GM12878 (cell line): ENCODE measurements around the gene TTC39C. TPM values are rescaled to one million over a fixed set of nuclear protein-coding genes. Genes with fewer than 3 reads are reported as not detected.

Source experiments
- ATAC-seq: fragments of 200-7000 bp; cut with Tn5 transposase; 3 replicates; pipeline ENCODE4 v1.9.1; 2020; ENCODE audit warnings: mild to moderate bottlenecking, moderate library complexity
- BruUV-seq: library from RNA; stranded (reverse); fragments of 400-500 nt; replicated peaks from 2 replicates; lab custom pipeline; 2021; lab: Mats Ljungman, UMichigan
- CTCF ChIA-PET: fragments of 300-600 bp; sonication (Branson Sonifier 250); formaldehyde crosslinking; extraction: SDS; loops from one replicate; lab custom pipeline; 2021; ENCODE audit warnings: inconsistent platforms; lab: Yijun Ruan, JAX
- POLR2A ChIA-PET: fragments of 350-600 bp; formaldehyde crosslinking; extraction: SDS; loops from one replicate; lab custom pipeline; 2021; ENCODE audit warnings: inconsistent platforms; lab: Charles Lee
- RAD21 ChIA-PET: fragments of 300-600 bp; sonication (Branson Sonifier 250); formaldehyde crosslinking; loops from one replicate; lab custom pipeline; 2023; ENCODE audit warnings: antibody characterized with exemption; ENCODE audit not compliant: unreplicated experiment; lab: Charles Lee
- SMC1A ChIA-PET: fragments of 300-600 bp; sonication (Branson Sonifier 250); formaldehyde crosslinking; loops from one replicate; lab custom pipeline; 2023; ENCODE audit not compliant: unreplicated experiment, uncharacterized antibody; lab: Charles Lee
- DNase-seq: peaks from one replicate; pipeline ENCODE4 v3.0.0-alpha.2; 2011; ENCODE audit warnings: low read depth, low spot score
- FAIRE-seq: peaks from 3 replicates; lab custom pipeline; 2011; peaks lifted over from hg19 to GRCh38; lab: Jason Lieb, UNC
- H2AFZ ChIP-seq: 2 replicates; pipeline ENCODE4 v1.6.0; 2011; ENCODE audit warnings: low read depth, low read length, control low read depth; ENCODE audit not compliant: control insufficient read depth
- H3K27ac ChIP-seq: 2 replicates; pipeline ENCODE4 v1.5.1; 2011; ENCODE audit warnings: control low read depth; ENCODE audit not compliant: control insufficient read depth, insufficient read depth
- H3K27me3 ChIP-seq, 2 experiments: replicated peaks in 1 of 2; 2 replicates each; pipeline versions ENCODE4 v1.6.0 to v1.6.1; 2011; ENCODE audit warnings: low read length in 1 of 2; ENCODE audit not compliant: control insufficient read depth in 2 of 2, insufficient read depth in 2 of 2
- H3K36me3 ChIP-seq, 2 experiments: 2 replicates each; pipeline ENCODE4 v1.5.1; 2011; ENCODE audit warnings: low read length in 1 of 2; ENCODE audit not compliant: control insufficient read depth in 2 of 2, insufficient read depth in 2 of 2
- H3K4me1 ChIP-seq: 2 replicates; pipeline ENCODE4 v1.6.1; 2011; ENCODE audit warnings: mild to moderate bottlenecking, low read length, moderate library complexity, mixed read lengths; ENCODE audit not compliant: control insufficient read depth, insufficient read depth
- H3K4me2 ChIP-seq: 2 replicates; pipeline ENCODE4 v1.6.0; 2011; ENCODE audit warnings: control low read depth; ENCODE audit not compliant: control insufficient read depth, insufficient read depth
- H3K4me3 ChIP-seq: fragments of 200-600 bp; sonication (generic); 2 replicates; pipeline ENCODE4 v1.5.1; 2016
- H3K79me2 ChIP-seq: 2 replicates; pipeline ENCODE4 v1.6.0; 2011; ENCODE audit warnings: low read length; ENCODE audit not compliant: control insufficient read depth, insufficient read depth
- H3K9ac ChIP-seq: 2 replicates; pipeline ENCODE4 v1.8.0; 2011; ENCODE audit warnings: low read length, control low read depth, mixed read lengths; ENCODE audit not compliant: control insufficient read depth, insufficient read depth
- H3K9me3 ChIP-seq: replicated peaks from 3 replicates; pipeline ENCODE4 v1.5.1; 2011; ENCODE audit warnings: mild to moderate bottlenecking, low read length; ENCODE audit not compliant: control insufficient read depth, insufficient read depth
- H4K20me1 ChIP-seq: 2 replicates; pipeline ENCODE4 v1.6.0; 2011; ENCODE audit not compliant: control insufficient read depth, insufficient read depth
- CREB1 ChIP-seq: IDR thresholded peaks from 2 replicates; pipeline ENCODE4 v1.6.1; 2012; ENCODE audit warnings: low read depth, mild to moderate bottlenecking, inconsistent platforms
- IKZF1 ChIP-seq: fragments of 450-650 bp; conservative IDR thresholded peaks from 2 replicates; pipeline ENCODE4 v1.6.1; 2017; ENCODE audit warnings: antibody characterized with exemption, mild to moderate bottlenecking
- JUNB ChIP-seq: IDR thresholded peaks from 2 replicates; pipeline ENCODE4 v1.6.1; 2016; ENCODE audit warnings: antibody characterized with exemption, mild to moderate bottlenecking
- MEF2B ChIP-seq: fragments of 450-650 bp; IDR thresholded peaks from 2 replicates; pipeline ENCODE4 v1.6.1; 2018; ENCODE audit warnings: mild to moderate bottlenecking, moderate library complexity; ENCODE audit not compliant: partially characterized antibody, poor library complexity, severe bottlenecking
- MYC ChIP-seq: IDR thresholded peaks from 2 replicates; pipeline ENCODE4 v1.6.1; 2011; ENCODE audit warnings: mild to moderate bottlenecking, low read length, moderate library complexity, inconsistent platforms; ENCODE audit not compliant: insufficient read depth, insufficient replicate concordance, insufficient read length, severe bottlenecking
- NFIC ChIP-seq: IDR thresholded peaks from 2 replicates; pipeline ENCODE4 v1.6.1; 2012; ENCODE audit warnings: low read depth, mild to moderate bottlenecking, inconsistent platforms, low read length, moderate library complexity
- NR2C2 ChIP-seq: IDR thresholded peaks from 2 replicates; pipeline ENCODE4 v1.6.1; 2011; ENCODE audit warnings: borderline replicate concordance, low read depth; ENCODE audit not compliant: control insufficient read depth, insufficient read length
- RAD21 ChIP-seq: IDR thresholded peaks from 2 replicates; pipeline ENCODE4 v1.6.1; 2011; ENCODE audit warnings: mild to moderate bottlenecking, low read depth, low read length, moderate library complexity; ENCODE audit not compliant: insufficient read depth
- RB1 ChIP-seq: fragments of 450-650 bp; formaldehyde crosslinking; IDR thresholded peaks from 2 replicates; pipeline ENCODE4 v1.6.1; 2017; ENCODE audit warnings: mild to moderate bottlenecking, borderline replicate concordance
- RCOR1 ChIP-seq: conservative IDR thresholded peaks from 2 replicates; pipeline ENCODE4 v1.6.1; 2012; ENCODE audit warnings: low read depth, low read length, improper control_type of control experiment
- RUNX3 ChIP-seq: IDR thresholded peaks from 2 replicates; pipeline ENCODE4 v1.6.1; 2012; ENCODE audit warnings: low read length, inconsistent platforms
- SIN3A ChIP-seq: IDR thresholded peaks from 2 replicates; pipeline ENCODE4 v1.6.1; 2012; ENCODE audit warnings: low read depth, low read length, improper control_type of control experiment
- SMAD1 ChIP-seq: fragments of 450-650 bp; IDR thresholded peaks from 2 replicates; pipeline ENCODE4 v1.6.1; 2018; ENCODE audit warnings: mild to moderate bottlenecking, low read depth; ENCODE audit not compliant: partially characterized antibody
- YY1 ChIP-seq: IDR thresholded peaks from 2 replicates; pipeline ENCODE4 v1.6.1; 2011; ENCODE audit warnings: low read depth, mild to moderate bottlenecking, low read length
- WGBS: methylation state at CpG from one replicate; pipeline ENCODE4 v1.1.6; 2016; ENCODE audit warnings: low lambda C conversion rate; ENCODE audit not compliant: insufficient replicate concordance, insufficient coverage; ENCODE audit errors: missing lambda C conversion rate; 5-methylcytosine and 5-hydroxymethylcytosine counted together
- in situ Hi-C: fragments of 300-500 bp; cut with MboI; formaldehyde crosslinking; loops from 9 replicates; pipeline ENCODE4 v1.14.3; 2018; ENCODE audit warnings: mixed read lengths
- intact Hi-C: fragments of 100-400 bp; cut with micrococcal nuclease; formaldehyde crosslinking; loops from one replicate; pipeline ENCODE4 v1.14.2; 2022; ENCODE audit not compliant: unreplicated experiment
- polyA plus RNA-seq, 11 experiments: library from polyadenylated mRNA; depleted of rRNA in 4 of 11; unstranded in 6 of 11; stranded (reverse) in 5 of 11; fragments of >200 nt; fragmentation: Nextera tagmentation in 4 of 11; fragmentation: Illumina TruSeq in 1 of 11; extraction: Ambion mirVana in 4 of 11; extraction: Trizol in 1 of 11; gene quantifications; 1 replicate in 1 of 11; 2 replicates in 10 of 11; pipeline versions ENCODE4 v1.2.1 to v1.2.3, GENCODE V29; 2011 to 2016; ENCODE audit warnings: inconsistent platforms in 2 of 11, missing spikeins in 2 of 11, low read depth in 1 of 11
- total RNA-seq, 4 experiments: library from RNA; depleted of rRNA in 3 of 4; stranded (reverse); fragments of >200 nt in 3 of 4; fragmentation: Illumina TruSeq in 1 of 4; extraction: Trizol in 1 of 4; gene quantifications; 2 replicates each; pipeline versions ENCODE4 v1.2.1 to v1.2.3, GENCODE V29; 2013 to 2021
- TF ChIP-seq, protein P1 (sequence below): IDR thresholded peaks from 2 replicates; pipeline ENCODE4 v1.6.1; 2012; ENCODE audit warnings: low read depth, low read length, improper control_type of control experiment
- TF ChIP-seq, protein P2 (sequence below): fragments of 450-650 bp; IDR thresholded peaks from 2 replicates; pipeline ENCODE4 v1.6.1; 2017; ENCODE audit warnings: low read depth, mild to moderate bottlenecking, moderate library complexity
- TF ChIP-seq, protein P3 (sequence below): fragments of 450-650 bp; IDR thresholded peaks from 2 replicates; pipeline ENCODE4 v1.6.1; 2018; ENCODE audit warnings: mild to moderate bottlenecking, low read depth, moderate library complexity; ENCODE audit not compliant: partially characterized antibody

The TTC39C gene
- total and polyA plus RNA-seq, 10 of the 15 experiments (the other 5 are each of a cell fraction or from before 2014, with no cell fraction given), result 21.1 to 91.0 (median 64.8) TPM

DNA sequence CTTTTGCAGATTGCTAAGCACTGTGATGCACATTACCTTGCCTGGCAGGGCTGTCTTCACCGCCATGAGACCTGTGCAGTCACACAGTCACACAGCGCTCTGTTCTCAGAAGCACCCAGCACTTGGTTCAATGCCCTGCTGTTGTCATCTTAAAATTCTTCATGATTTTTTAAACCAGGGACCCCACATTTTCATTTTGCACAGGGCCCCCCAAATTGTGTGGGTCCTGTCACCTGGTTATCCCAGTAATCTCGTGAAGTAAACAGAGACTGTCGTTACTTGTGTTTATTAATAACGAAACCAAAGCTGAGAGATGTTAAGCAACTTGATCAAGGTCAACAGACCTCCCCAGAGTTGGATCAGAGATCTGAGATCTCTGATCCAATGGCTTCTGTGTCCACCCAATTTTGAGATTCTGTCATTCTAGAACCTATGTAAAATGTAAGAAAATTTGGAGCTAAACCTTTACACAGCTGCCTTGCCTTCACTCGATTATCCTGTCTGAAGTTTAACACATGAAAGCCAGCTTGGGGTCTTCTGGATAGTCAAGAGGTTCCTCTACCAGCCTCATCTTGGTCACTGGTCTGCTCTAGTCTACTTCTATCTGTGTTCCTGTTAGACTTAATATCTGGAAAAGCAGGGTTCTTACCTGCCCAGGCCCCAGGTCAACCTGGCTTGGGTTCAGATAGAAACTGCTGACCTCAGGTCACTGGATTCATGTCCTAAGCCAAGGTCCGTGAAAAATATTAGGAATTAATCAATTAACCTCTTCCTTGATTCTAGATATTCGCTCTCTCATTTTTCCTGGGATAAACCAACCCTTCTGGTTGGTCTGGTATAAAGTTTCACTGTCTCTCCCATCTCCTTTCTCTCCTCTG lies 13.7 kb upstream of the TTC39C start:
- peaks cover 51% of the 10 kb centered on the region for H3K4me1 ChIP-seq
- ChIA-PET RAD21 (no interaction called here), SMC1A (interaction anchor here (0.9 to 1.1 kb wide), 2 partner anchors 9 to 20 kb away, joined by 5 read pairs; no protein-coding TSS in a partner anchor), CTCF (interaction anchor here (1.0 kb wide), 2 partner anchors 15 to 82 kb away, joined by 3 read pairs; no protein-coding TSS in a partner anchor), POLR2A (no interaction called here)
- H3K4me3 ChIP-seq, result 0 out of 2 replicates have a peak overlapping the region, but pooled peaks have one; percentile 1
- ATAC-seq, result peak; percentile 36
- intact Hi-C loops (no loop called here), in situ Hi-C loops (no loop called here)
- H3K36me3 ChIP-seq, result no peaks in the 10 kb centered on the region
- no peaks in the 10 kb centered on the region for H3K79me2 ChIP-seq
- peak overlapping the region; percentile 41 for H3K27ac ChIP-seq
- no peaks in the 10 kb centered on the region for H3K9me3 ChIP-seq
- no peak for DNase-seq
- H4K20me1 ChIP-seq, result no peaks in the 10 kb centered on the region
- H2AFZ ChIP-seq, result no peak overlapping the region; the same call in 1 of the 2 replicates
- no TSS peak for BruUV-seq
- no peak for FAIRE-seq
- no peaks in the 10 kb centered on the region for H3K27me3 ChIP-seq
- H3K4me2 ChIP-seq, result peak overlapping the region; percentile 46
- H3K9ac ChIP-seq, result 0 out of 2 replicates have a peak overlapping the region, but pooled peaks have one; percentile 2
- WGBS, result 29% methylated on average over 8 of the region's 8 CpGs
- TF ChIP-seq, protein P1, sequence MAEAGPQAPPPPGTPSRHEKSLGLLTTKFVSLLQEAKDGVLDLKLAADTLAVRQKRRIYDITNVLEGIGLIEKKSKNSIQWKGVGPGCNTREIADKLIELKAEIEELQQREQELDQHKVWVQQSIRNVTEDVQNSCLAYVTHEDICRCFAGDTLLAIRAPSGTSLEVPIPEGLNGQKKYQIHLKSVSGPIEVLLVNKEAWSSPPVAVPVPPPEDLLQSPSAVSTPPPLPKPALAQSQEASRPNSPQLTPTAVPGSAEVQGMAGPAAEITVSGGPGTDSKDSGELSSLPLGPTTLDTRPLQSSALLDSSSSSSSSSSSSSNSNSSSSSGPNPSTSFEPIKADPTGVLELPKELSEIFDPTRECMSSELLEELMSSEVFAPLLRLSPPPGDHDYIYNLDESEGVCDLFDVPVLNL, result no peak
- peak; percentile 20; the same call in 1 of the 2 replicates for TF ChIP-seq CREB1
- TF ChIP-seq MYC, result no peak
- no peak for TF ChIP-seq NR2C2
- peak; percentile 65 for TF ChIP-seq NFIC
- TF ChIP-seq, protein P2, sequence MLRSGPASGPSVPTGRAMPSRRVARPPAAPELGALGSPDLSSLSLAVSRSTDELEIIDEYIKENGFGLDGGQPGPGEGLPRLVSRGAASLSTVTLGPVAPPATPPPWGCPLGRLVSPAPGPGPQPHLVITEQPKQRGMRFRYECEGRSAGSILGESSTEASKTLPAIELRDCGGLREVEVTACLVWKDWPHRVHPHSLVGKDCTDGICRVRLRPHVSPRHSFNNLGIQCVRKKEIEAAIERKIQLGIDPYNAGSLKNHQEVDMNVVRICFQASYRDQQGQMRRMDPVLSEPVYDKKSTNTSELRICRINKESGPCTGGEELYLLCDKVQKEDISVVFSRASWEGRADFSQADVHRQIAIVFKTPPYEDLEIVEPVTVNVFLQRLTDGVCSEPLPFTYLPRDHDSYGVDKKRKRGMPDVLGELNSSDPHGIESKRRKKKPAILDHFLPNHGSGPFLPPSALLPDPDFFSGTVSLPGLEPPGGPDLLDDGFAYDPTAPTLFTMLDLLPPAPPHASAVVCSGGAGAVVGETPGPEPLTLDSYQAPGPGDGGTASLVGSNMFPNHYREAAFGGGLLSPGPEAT, result no peak
- no peak for TF ChIP-seq RB1
- TF ChIP-seq RCOR1, result no peak
- TF ChIP-seq RUNX3, result peak; percentile 58
- no peak for TF ChIP-seq SMAD1
- peak; percentile 20; the same call in 1 of the 2 replicates for TF ChIP-seq YY1
- peak; percentile 85 for TF ChIP-seq JUNB
- TF ChIP-seq SIN3A, result no peak
- no peak for TF ChIP-seq MEF2B
- TF ChIP-seq, protein P3, sequence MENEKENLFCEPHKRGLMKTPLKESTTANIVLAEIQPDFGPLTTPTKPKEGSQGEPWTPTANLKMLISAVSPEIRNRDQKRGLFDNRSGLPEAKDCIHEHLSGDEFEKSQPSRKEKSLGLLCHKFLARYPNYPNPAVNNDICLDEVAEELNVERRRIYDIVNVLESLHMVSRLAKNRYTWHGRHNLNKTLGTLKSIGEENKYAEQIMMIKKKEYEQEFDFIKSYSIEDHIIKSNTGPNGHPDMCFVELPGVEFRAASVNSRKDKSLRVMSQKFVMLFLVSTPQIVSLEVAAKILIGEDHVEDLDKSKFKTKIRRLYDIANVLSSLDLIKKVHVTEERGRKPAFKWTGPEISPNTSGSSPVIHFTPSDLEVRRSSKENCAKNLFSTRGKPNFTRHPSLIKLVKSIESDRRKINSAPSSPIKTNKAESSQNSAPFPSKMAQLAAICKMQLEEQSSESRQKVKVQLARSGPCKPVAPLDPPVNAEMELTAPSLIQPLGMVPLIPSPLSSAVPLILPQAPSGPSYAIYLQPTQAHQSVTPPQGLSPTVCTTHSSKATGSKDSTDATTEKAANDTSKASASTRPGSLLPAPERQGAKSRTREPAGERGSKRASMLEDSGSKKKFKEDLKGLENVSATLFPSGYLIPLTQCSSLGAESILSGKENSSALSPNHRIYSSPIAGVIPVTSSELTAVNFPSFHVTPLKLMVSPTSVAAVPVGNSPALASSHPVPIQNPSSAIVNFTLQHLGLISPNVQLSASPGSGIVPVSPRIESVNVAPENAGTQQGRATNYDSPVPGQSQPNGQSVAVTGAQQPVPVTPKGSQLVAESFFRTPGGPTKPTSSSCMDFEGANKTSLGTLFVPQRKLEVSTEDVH, result no peak
- TF ChIP-seq RAD21, result no peak
- TF ChIP-seq IKZF1, result no peak
